A673 (cell line): Measurements from ENCODE around the gene KRTAP4-8. TPM values are rescaled to one million over a fixed set of nuclear protein-coding genes. Genes with fewer than 3 reads are reported as not detected.
"Not testable (repeated sequence)": the region's sequence is repeated elsewhere in the genome, so short reads cannot be mapped to it uniquely, and the experiment has no call there.

Source experiments
- BruUV-seq: library from RNA; stranded (reverse); fragments of 400-500 nt; replicated peaks from 2 replicates; lab custom pipeline; 2021; lab: Mats Ljungman, UMichigan
- CTCF ChIA-PET: fragments of 300-600 bp; sonication (Branson Sonifier 250); formaldehyde crosslinking; loops from one replicate; lab custom pipeline; 2022; ENCODE audit warnings: antibody characterized with exemption; lab: Charles Lee
- POLR2A ChIA-PET: fragments of 300-600 bp; sonication (Branson Sonifier 250); formaldehyde crosslinking; loops from one replicate; lab custom pipeline; 2022; ENCODE audit warnings: antibody characterized with exemption; ENCODE audit not compliant: low non-redundant PET; lab: Charles Lee
- DNase-seq: peaks from one replicate; pipeline ENCODE4 v3.0.0-alpha.2; 2015; ENCODE audit warnings: low spot score
- H3K27ac ChIP-seq: fragments of 200-600 bp; sonication (generic); 2 replicates; pipeline ENCODE4 v1.5.1; 2016; ENCODE audit warnings: mixed run types, low read depth, mild to moderate bottlenecking, mixed read lengths, antibody characterized with exemption, low read length; ENCODE audit not compliant: poor library complexity, severe bottlenecking
- H3K27me3 ChIP-seq: fragments of 200-600 bp; sonication (generic); replicated peaks from 2 replicates; pipeline ENCODE4 v1.6.1; 2017; ENCODE audit warnings: mixed run types, low read depth, mild to moderate bottlenecking, mixed read lengths, antibody characterized with exemption, low read length; ENCODE audit not compliant: insufficient read depth, poor library complexity
- H3K36me3 ChIP-seq: fragments of 200-600 bp; sonication (generic); 2 replicates; pipeline ENCODE4 v1.6.1; 2016; ENCODE audit warnings: mixed run types, mild to moderate bottlenecking, mixed read lengths, antibody characterized with exemption, low read length; ENCODE audit not compliant: insufficient read depth, poor library complexity, severe bottlenecking
- H3K4me1 ChIP-seq: fragments of 200-600 bp; sonication (generic); 2 replicates; pipeline ENCODE4 v1.6.1; 2017; ENCODE audit warnings: mixed run types, mild to moderate bottlenecking, mixed read lengths, antibody characterized with exemption, low read length; ENCODE audit not compliant: insufficient read depth, poor library complexity, severe bottlenecking
- H3K4me3 ChIP-seq: fragments of 200-600 bp; sonication (generic); 2 replicates; pipeline ENCODE4 v1.5.1; 2016; ENCODE audit warnings: low read depth, mixed run types, mild to moderate bottlenecking, mixed read lengths, low read length; ENCODE audit not compliant: poor library complexity, severe bottlenecking
- H3K9me3 ChIP-seq: fragments of 200-600 bp; sonication (generic); 2 replicates; pipeline ENCODE4 v1.6.1; 2016; ENCODE audit warnings: mixed run types, low read depth, mild to moderate bottlenecking, mixed read lengths, antibody characterized with exemption, low read length; ENCODE audit not compliant: poor library complexity, severe bottlenecking
- EZH2 ChIP-seq: fragments of 200-600 bp; sonication (generic); IDR thresholded peaks from 2 replicates; pipeline ENCODE4 v1.6.1; 2017; ENCODE audit warnings: borderline replicate concordance, low read depth, mild to moderate bottlenecking, mixed read lengths, antibody characterized with exemption, low read length; ENCODE audit not compliant: poor library complexity, severe bottlenecking
- intact Hi-C: fragments of 100-400 bp; cut with micrococcal nuclease; formaldehyde crosslinking; loops from one replicate; pipeline ENCODE4 v1.10.0; 2022; ENCODE audit not compliant: unreplicated experiment
- total RNA-seq: library from RNA; stranded (reverse); gene quantifications from 2 replicates; pipeline ENCODE4 v1.2.3, GENCODE V29; 2021
- TF ChIP-seq, protein P1 (sequence below): fragments of 300-800, 200-600 bp; sonication (generic); conservative IDR thresholded peaks from 2 replicates; pipeline ENCODE4 v1.5.1; 2017; ENCODE audit warnings: low read depth, mild to moderate bottlenecking, antibody characterized with exemption, low read length, moderate library complexity, mixed read lengths

Gene KRTAP4-8
- total RNA-seq, 1 experiment from 2014 or later, result not detected

- no TSS peak for BruUV-seq
- no peak overlapping the region for H3K27ac ChIP-seq
- peaks cover 11% of the 10 kb centered on the region for H3K4me1 ChIP-seq
- TF ChIP-seq, protein P1, sequence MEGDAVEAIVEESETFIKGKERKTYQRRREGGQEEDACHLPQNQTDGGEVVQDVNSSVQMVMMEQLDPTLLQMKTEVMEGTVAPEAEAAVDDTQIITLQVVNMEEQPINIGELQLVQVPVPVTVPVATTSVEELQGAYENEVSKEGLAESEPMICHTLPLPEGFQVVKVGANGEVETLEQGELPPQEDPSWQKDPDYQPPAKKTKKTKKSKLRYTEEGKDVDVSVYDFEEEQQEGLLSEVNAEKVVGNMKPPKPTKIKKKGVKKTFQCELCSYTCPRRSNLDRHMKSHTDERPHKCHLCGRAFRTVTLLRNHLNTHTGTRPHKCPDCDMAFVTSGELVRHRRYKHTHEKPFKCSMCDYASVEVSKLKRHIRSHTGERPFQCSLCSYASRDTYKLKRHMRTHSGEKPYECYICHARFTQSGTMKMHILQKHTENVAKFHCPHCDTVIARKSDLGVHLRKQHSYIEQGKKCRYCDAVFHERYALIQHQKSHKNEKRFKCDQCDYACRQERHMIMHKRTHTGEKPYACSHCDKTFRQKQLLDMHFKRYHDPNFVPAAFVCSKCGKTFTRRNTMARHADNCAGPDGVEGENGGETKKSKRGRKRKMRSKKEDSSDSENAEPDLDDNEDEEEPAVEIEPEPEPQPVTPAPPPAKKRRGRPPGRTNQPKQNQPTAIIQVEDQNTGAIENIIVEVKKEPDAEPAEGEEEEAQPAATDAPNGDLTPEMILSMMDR, result no peak
- no peak for TF ChIP-seq EZH2
- ChIA-PET CTCF (no interaction called here), POLR2A (no interaction called here)
- DNase-seq, result no peak
- no peaks in the 10 kb centered on the region for H3K27me3 ChIP-seq
- H3K9me3 ChIP-seq, result peaks cover 21% of the 10 kb centered on the region
- intact Hi-C loops, result no loop called here
- no peak overlapping the region for H3K4me3 ChIP-seq
- no peaks in the 10 kb centered on the region for H3K36me3 ChIP-seq
Observed at GRCh38 chr17:41141361-41141760, 43.4 kb upstream of the KRTAP4-8 start.

DNA sequence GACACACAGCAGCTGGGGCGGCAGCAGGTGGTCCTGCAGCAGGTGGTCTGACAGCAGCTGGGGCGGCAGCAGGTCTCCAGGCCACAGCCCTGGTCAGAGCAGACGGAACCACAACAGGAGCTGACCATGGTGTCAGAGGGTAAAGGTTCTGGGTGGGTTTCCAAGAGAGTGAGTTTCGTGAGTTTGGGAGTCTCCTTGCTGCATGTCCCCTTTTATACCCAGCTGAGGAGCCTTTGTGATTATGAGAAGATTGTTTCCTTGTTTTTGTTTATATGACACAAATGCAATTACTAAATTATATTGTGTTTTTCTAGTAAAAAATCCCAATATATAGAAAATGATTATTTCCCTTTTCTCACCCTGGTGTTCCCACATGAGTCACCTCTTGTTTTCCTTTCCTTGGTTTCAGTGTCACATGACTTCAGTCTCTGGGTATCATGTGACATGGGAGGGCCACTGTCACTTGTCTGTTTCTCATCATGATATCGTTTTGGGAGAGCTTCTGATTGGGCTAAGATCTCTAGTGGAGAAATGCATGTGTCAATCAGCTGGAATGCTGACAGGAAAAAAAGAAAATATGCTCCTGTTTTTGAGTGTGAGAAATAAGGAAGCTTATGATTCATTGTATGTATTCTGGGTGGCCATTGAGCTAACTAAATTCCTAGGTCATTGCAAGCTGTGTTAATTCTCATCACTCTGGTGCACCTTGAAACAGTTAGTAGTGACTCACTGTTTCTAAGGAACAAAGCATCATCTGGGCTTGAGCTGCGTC lies 42.6 kb upstream of the KRTAP4-8 start, which contains the start of gene KRTAP4-6:
KRTAP4-6 (minus strand) TSS at position 185 of the 772 bp plus-strand sequence; CDS start at position 128, 57 bp downstream.
- ChIA-PET POLR2A (no interaction called here), CTCF (no interaction called here)
- no TSS peak for BruUV-seq
- no peaks in the 10 kb centered on the region for H3K36me3 ChIP-seq
- intact Hi-C loops, result no loop called here
- H3K4me1 ChIP-seq, result peaks cover 3% of the 10 kb centered on the region
- no peak for DNase-seq
- TF ChIP-seq, protein P1, result no peak
- no peak for TF ChIP-seq EZH2
- H3K27me3 ChIP-seq, result no peaks in the 10 kb centered on the region
- no peak within 1 kb of the TSS for H3K4me3 ChIP-seq
- no peak within 1 kb of the TSS for H3K27ac ChIP-seq
- H3K9me3 ChIP-seq, result peaks cover 21% of the 10 kb centered on the region

DNA sequence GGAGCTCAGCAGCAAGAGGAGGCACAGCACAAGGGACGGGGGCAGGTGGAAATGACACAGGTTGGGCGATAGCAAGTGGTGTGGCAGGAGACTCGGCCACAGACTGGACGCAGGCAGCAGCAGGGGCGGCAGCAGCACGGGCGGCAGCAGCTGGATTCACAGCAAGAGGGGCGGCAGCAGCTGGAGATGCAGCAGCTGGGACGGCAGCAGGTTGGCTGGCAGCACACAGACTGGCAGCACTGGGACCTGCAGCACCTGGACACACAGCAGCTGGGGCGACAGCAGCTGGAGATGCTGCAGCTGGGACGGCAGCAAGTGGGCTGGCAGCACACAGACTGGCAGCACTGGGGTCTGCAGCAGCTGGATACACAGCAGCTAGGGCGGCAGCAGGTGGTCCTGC lies 41.9 kb upstream of the KRTAP4-8 start:
- POLR2A ChIA-PET, H3K27me3 ChIP-seq, intact Hi-C loops, H3K36me3 ChIP-seq, CTCF ChIA-PET, H3K4me3 ChIP-seq, H3K4me1 ChIP-seq, H3K27ac ChIP-seq, BruUV-seq, DNase-seq: not testable (repeated sequence)
- peaks cover 21% of the 10 kb centered on the region for H3K9me3 ChIP-seq
